DLD1 (cell line): ENCODE results near the gene HAPLN2.
"Not testable (repeated sequence)": the region's sequence is repeated elsewhere in the genome, so short reads cannot be mapped to it uniquely, and the experiment has no call there.

Source experiments
- in situ Hi-C: cut with HindIII; loops from 2 replicates; pipeline ENCODE4 v1.10.0; 2017; ENCODE audit warnings: low sequenced_read_pairs

The HAPLN2 gene

GRCh38 chr1:156616463-156616862 is 2.8 kb upstream of the HAPLN2 start:
- in situ Hi-C loops = no loop called here

DNA sequence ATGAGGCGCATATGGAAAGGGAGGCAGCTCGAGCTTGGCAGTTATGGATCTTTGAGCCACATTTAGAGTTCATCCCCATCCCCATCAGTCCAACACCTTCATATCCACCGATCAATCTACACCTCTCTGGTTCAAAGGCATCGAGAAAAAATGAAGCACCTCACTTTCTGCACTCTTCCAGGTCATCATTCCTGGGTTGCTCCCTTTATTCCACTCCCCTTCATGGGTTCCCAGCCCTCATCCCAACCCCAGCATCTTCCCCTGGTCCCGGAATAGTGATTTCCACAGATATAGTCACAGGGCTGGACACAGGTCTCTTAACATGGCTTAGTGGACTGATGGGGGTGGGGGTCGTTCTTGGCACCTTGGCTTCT is 354 bp downstream of the HAPLN2 start:
- in situ Hi-C loops = no loop called here

- in situ Hi-C loops = no loop called here
These were observed 3.5 kb downstream of the HAPLN2 start for GRCh38 chr1:156622581-156623297.

GRCh38 chr1:156623946-156624813 is 5.0 kb downstream of the HAPLN2 start:
- in situ Hi-C loops = no loop called here

GRCh38 chr1:156624814-156625435 is 5.7 kb downstream of the HAPLN2 start:
- in situ Hi-C loops = no loop called here

DNA sequence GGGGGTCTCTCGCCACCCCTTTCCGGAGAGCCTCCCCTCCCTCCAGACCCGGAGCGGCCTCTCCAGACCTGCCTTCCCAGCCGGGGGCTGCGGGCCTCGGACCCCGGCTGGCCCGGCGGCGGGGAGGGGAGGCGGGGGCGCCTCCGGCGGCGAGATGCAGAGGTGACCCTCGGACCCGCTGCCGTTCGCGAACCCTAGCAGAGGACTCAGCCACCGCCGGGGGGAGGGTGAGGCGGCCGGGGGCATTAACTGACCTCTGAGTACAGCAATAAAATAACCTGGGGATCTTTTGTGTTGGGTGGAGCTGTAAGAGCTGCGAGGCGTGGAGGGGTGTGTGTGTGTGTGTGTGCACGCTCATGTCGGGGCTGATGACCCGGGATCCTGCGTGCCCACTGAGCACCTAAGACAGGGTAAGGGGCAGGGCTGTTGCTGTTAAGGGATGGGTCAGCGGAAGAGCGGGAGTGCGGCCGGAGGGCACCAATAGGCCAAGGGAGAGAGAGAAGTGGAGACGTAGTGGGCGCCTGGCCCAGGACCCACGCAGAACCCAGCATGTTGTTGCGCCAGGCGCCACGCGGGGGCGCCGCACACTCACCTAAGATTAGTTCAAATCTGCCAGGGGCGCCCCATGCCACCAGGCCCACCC is 6.3 kb downstream of the HAPLN2 start:
- in situ Hi-C loops = no loop called here

DNA sequence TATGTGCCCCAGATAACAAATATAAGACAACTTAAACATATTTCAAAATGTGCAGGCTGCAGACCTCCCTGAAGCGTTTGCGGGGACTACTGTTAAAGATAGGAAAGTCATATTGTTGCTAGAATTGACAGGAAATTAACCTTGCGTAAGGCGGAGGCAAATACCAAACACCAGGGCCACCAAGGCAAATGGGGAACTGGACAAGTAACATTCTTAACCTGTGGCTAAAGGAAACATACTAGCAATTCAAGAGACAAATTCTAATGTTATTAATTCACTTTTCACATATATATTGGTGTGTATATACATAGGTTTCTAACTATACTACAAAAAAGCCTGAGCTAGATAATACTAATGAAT is 6.8 kb downstream of the HAPLN2 start:
- in situ Hi-C loops = no loop called here

GRCh38 chr1:156627313-156627880 is 8.2 kb downstream of the HAPLN2 start:
- in situ Hi-C loops = no loop called here

GRCh38 chr1:156629823-156630449 is 10.7 kb downstream of the HAPLN2 start:
- in situ Hi-C loops = no loop called here

DNA sequence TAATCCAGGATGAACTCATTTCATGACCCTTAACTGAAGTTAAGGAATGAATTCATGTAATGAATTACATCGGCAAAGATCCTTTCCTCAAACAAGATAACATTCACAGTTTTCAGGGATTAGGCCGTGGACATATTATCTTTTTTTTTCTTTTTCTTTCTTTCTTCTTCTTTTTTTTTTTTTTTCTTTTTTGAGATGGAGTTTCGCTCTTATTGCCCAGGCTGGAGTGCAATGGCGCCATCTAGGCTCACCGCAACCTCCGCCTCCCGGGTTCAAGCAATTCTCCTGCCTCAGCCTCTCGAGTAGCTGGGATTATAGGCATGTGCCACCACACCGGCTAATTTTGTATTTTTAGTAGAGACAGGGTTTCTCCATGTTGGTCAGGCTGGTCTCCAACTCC is 11.9 kb downstream of the HAPLN2 start:
- in situ Hi-C loops = not testable (repeated sequence)

GRCh38 chr1:156632355-156632754 is 13.1 kb downstream of the HAPLN2 start:
- in situ Hi-C loops = no loop called here

DNA sequence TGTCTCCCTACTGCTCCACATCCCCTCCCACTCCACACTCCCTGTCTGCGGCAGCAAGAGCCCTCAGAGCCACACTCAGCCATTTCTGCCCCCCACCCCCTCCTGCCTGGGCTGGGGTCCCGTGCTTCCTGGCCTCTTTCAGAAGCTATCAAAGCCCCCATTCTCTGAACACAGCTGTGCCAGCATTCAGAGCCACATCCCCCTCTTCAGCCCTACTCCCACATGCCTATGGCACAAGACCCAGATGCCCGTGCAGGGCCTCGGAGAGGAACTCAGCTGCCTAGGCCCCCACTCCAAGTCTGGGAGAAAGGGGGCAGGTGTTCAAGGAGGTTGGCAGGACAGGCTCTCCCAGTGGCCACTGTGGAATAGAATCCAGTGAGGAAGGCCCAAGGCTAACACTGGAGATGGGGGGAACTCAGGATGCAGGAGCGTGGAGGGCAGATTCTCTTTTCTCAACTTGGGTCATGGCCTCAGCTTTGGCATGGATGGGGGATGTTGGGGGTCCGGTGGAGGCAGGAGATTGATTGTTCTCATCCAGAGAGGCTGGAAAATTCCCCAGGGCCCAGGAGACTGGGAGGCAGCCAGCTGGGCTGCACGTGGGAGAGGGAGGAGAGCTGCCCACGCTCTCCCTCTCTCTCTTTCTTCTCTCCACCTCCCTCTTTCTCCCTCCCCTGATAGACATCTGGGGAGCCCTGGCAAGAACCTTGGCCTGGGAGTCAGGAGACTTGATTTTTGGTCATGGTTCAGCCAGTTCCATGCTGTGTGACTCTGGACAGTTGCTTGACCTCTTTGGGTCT is 19.2 kb downstream of the HAPLN2 start:
- in situ Hi-C loops = no loop called here

DNA sequence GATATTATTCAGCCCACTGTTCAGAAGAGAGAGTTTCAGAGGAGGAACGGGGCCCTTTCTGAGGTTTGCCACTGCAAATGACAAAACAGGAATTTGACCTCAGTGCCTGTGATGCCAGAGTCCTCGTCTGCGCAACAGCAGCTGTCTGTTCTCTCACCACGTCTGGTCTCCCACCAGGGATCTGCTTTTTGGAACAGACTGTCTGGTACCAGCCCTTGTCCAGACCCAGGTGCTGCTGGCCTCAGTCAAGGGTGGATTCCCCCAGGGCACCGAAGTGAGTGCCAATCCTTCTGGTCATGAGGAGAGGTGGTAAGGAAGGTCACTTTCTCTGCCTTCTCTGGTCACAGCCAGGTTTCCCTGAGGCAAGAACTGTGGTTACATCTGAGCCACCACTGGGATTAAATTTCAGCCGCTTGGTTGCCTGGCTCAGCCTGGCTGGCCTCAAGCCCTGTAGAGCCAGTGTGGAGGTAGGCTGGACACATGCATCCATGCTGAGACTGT is 20.4 kb downstream of the HAPLN2 start:
- in situ Hi-C loops = no loop called here

DNA sequence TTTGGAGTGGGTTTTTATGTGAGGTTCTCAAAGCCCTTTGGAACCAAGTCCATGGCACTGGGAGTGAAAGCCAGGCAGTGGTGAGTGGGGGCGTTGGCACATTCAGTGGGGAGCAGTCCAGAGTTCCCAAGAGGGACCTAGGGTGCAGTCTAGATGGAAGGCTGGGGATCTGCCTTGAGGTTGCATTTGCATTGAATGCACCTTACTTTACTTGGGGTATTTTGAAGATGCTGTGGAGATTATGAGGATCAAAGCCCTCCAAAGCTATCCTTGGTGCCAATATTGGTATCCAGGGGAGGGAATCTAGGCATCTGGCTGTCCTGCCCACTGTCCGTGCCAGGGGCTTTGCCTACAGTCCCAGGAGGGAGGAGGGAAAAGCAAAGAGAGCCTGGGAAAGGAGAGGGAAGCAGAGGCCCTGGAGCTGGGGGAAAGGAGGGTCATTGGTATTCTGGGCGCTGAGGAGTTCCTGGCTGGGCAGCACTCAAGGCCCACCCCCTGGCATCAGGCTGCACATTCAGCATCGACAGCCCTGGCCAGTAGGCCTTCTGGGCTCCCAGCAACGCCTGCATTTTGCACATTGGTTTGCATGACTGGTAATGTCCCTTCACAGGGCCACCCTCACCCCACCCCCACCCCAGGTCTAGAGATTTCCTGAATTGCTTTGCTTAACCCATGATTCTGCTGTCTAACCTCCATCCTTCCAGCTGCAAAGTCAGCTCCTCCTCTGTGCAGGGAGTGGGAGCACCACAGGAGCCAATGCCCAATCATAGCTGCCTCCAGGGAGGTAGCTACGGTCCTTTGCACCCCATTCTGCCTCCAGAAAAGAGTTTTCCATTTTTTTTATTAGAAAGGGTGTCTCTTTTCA is 21.9 kb downstream of the HAPLN2 start:
- in situ Hi-C loops = no loop called here

DNA sequence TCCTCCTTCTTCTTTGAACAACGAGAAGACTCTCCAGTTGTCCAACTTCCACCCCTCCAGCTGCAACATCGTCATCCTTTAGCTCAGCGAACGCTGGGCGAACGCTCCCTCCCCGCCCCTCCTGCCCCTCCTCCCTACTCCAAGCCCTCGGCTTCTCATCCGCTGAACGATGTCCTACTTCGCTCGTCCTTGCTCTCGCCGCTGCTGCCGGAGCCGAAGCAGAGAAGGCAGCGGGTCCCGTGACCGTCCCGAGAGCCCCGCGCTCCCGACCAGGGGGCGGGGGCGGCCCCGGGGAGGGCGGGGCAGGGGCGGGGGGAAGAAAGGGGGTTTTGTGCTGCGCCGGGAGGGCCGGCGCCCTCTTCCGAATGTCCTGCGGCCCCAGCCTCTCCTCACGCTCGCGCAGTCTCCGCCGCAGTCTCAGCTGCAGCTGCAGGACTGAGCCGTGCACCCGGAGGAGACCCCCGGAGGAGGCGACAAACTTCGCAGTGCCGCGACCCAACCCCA is 22.6 kb downstream of the HAPLN2 start, which contains the start of gene BCAN:
TSS of gene BCAN (plus strand) at position 357 of the 504 bp plus-strand sequence. CDS start 3,938 bp downstream, outside the sequence.
- in situ Hi-C loops = no loop called here

DNA sequence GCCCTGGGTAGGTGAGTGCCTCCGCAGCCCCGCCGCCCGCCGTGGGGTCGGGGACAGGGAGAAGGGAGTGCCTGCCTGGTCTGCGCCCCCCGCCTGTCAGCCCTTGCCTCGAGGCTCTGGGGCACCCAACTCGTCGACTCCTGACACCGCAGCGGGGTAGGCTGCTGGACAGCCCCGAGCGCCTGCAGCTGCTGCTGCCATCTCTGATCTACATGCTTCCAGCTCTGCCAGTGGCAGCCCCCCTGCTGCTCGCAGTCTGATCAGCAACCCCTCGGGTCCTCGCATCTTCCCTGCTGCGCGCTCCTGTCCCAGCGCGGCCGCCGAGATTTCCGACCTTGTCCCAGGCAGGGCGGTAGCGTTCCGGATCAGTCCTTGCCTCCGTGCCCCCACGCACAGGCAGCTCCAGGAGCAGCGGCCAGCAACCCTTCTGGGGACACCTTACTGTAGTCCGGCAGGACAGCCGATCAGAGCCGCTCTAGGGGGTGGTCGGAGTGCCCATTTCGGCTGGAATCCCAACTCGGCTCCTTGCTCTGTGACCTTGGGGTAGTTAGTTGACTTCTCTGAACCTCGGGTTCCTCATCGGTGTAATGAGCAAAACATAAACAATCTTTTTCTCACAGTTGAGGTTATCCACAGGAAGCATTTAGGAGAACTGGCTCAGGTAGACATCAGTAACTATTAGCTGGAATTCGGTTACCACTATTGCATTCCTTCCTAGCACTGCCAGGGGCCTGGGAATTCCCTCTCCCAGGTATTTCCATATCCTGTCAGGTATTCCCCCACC is 23.2 kb downstream of the HAPLN2 start:
- in situ Hi-C loops = no loop called here

- in situ Hi-C loops = no loop called here
These were observed 24.0 kb downstream of the HAPLN2 start for GRCh38 chr1:156643049-156643777.
